DND-41 (cell line): ENCODE data around the gene NT5DC3.

Source experiments
- ATAC-seq: fragments of 200-7000 bp; cut with Tn5 transposase; 3 replicates; pipeline ENCODE4 v1.9.1; 2021; ENCODE audit warnings: low read depth; ENCODE audit not compliant: insufficient read depth
- DNase-seq: peaks from one replicate; pipeline ENCODE4 v3.0.0-alpha.2; 2020
- H2AFZ ChIP-seq: 2 replicates; pipeline ENCODE4 v1.6.0; 2012; ENCODE audit warnings: low read depth, low read length
- H3K27ac ChIP-seq: 2 replicates; pipeline ENCODE4 v1.5.1; 2012; ENCODE audit warnings: low read length, inconsistent platforms
- H3K27me3 ChIP-seq: fragments of 200-600 bp; sonication (generic); 2 replicates; pipeline ENCODE4 v1.6.0; 2012; ENCODE audit warnings: low read length, mild to moderate bottlenecking, inconsistent platforms; ENCODE audit not compliant: insufficient read depth, poor library complexity
- H3K36me3 ChIP-seq: 2 replicates; pipeline ENCODE4 v1.5.1; 2012; ENCODE audit warnings: low read length, inconsistent platforms; ENCODE audit not compliant: insufficient read depth
- H3K4me1 ChIP-seq: 2 replicates; pipeline ENCODE4 v1.5.1; 2012; ENCODE audit warnings: mild to moderate bottlenecking, low read length; ENCODE audit not compliant: insufficient read depth
- H3K4me2 ChIP-seq: 2 replicates; pipeline ENCODE4 v1.6.0; 2012; ENCODE audit warnings: mild to moderate bottlenecking, moderate library complexity, low read length, inconsistent platforms; ENCODE audit not compliant: insufficient read depth
- H3K4me3 ChIP-seq, 2 experiments: fragments of 200-600 bp in 1 of 2; shearing (Covaris generic) in 1 of 2; 2 replicates each; pipeline ENCODE4 v1.5.1; 2012 to 2016; ENCODE audit warnings: inconsistent platforms in 2 of 2, low read length in 2 of 2, mild to moderate bottlenecking in 2 of 2, low read depth in 1 of 2, moderate library complexity in 1 of 2
- H3K79me2 ChIP-seq: 2 replicates; pipeline ENCODE4 v1.6.0; 2012; ENCODE audit warnings: low read length, inconsistent platforms; ENCODE audit not compliant: insufficient read depth
- H3K9ac ChIP-seq: 2 replicates; pipeline ENCODE4 v1.6.0; 2012; ENCODE audit warnings: low read depth, mild to moderate bottlenecking, inconsistent platforms, low read length, moderate library complexity
- H3K9me3 ChIP-seq: 2 replicates; pipeline ENCODE4 v1.5.1; 2012; ENCODE audit warnings: low read length, moderate library complexity, mild to moderate bottlenecking, inconsistent platforms; ENCODE audit not compliant: insufficient read depth, severe bottlenecking
- H4K20me1 ChIP-seq: 2 replicates; pipeline ENCODE4 v1.6.0; 2012; ENCODE audit warnings: low read length; ENCODE audit not compliant: insufficient read depth
- EZH2 ChIP-seq: IDR thresholded peaks from 3 replicates; pipeline ENCODE4 v1.6.1; 2012; ENCODE audit warnings: borderline replicate concordance, low read depth, mild to moderate bottlenecking, moderate library complexity, low read length, inconsistent platforms; ENCODE audit not compliant: severe bottlenecking
- TF ChIP-seq, protein P1 (sequence below): IDR thresholded peaks from 2 replicates; pipeline ENCODE4 v1.5.1; 2012; ENCODE audit warnings: borderline replicate concordance, low read length, moderate library complexity, mild to moderate bottlenecking; ENCODE audit not compliant: poor library complexity, severe bottlenecking; ENCODE audit errors: extremely low read depth

The NT5DC3 gene

DNA sequence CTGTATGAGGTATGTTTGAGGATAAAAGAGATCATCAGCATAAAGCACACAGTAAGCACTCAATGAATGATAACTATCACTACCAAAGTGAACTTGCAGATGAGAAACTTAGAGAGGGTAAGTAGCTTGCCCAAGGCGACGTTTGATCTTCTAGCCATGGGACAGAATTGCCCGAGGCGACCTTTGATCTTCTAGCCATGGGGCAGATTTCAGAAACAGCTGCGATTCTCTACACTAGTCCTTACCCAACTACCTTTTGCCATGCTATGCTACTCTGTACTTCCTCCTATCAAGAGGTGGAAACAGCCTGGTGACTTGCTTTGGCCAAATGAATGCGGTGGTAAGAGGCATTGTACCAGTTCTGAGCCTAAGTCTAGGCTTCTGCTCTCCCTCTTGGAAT is 23.7 kb upstream of the NT5DC3 start:
- peaks cover 13% of the 10 kb centered on the region for H3K27me3 ChIP-seq
- H3K27ac ChIP-seq: no peak overlapping the region
- DNase-seq: no peak
- ATAC-seq: no peak
- no peak overlapping the region for H3K4me2 ChIP-seq
- H2AFZ ChIP-seq: no peak overlapping the region
- H4K20me1 ChIP-seq: 0 out of 2 replicates have a peak, but pooled peaks cover 3% of the 10 kb centered on the region
- no peaks in the 10 kb centered on the region for H3K36me3 ChIP-seq
- TF ChIP-seq, protein P1, sequence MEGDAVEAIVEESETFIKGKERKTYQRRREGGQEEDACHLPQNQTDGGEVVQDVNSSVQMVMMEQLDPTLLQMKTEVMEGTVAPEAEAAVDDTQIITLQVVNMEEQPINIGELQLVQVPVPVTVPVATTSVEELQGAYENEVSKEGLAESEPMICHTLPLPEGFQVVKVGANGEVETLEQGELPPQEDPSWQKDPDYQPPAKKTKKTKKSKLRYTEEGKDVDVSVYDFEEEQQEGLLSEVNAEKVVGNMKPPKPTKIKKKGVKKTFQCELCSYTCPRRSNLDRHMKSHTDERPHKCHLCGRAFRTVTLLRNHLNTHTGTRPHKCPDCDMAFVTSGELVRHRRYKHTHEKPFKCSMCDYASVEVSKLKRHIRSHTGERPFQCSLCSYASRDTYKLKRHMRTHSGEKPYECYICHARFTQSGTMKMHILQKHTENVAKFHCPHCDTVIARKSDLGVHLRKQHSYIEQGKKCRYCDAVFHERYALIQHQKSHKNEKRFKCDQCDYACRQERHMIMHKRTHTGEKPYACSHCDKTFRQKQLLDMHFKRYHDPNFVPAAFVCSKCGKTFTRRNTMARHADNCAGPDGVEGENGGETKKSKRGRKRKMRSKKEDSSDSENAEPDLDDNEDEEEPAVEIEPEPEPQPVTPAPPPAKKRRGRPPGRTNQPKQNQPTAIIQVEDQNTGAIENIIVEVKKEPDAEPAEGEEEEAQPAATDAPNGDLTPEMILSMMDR: no peak
- no peak for TF ChIP-seq EZH2
- no peak overlapping the region for H3K9ac ChIP-seq
- no peaks in the 10 kb centered on the region for H3K9me3 ChIP-seq
- no peaks in the 10 kb centered on the region for H3K4me1 ChIP-seq
- no peaks in the 10 kb centered on the region for H3K79me2 ChIP-seq
- no peak overlapping the region for H3K4me3 ChIP-seq

DNA sequence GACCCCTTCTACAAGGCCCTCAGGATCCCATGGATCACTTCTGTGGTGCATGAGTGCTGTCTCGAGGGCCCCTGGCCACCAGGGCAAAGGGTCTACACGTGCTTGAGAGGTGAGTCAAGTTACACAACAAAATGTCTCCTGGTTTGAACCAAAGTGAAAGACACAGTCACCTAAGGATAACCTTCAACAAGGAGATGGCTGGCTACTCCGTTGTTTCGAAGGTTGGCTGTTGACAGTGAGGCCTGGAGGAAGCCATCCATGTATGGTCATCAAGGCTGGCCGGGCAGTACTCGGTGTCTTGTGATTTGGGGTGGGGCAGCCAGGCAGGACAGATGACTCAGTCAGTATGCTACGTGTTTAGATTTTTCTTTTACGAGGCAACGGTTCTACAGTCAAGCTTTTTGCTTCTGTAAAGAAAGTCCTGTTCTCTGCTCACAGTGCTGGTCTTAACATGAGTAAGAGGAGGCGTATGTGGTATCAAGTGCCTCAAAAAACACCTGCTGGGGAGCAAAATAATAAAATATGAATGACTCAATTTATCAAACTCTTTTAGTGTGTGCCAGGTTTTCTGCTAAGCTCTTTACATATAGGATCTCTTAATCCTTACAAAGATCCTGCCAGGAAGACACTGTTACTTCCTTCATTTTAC is 18.0 kb upstream of the NT5DC3 start:
- Histone ChIP-seq H3K36me3 (no peaks in the 10 kb centered on the region), H2AFZ (no peak overlapping the region), H3K79me2 (no peaks in the 10 kb centered on the region), H3K9me3 (no peaks in the 10 kb centered on the region), H4K20me1 (no peaks in the 10 kb centered on the region), H3K4me2 (no peak overlapping the region), H3K4me1 (no peaks in the 10 kb centered on the region), H3K9ac (no peak overlapping the region), H3K4me3 (no peak overlapping the region), H3K27me3 (peaks cover 17% of the 10 kb centered on the region), H3K27ac (no peak overlapping the region)
- TF ChIP-seq, protein P1: no peak
- no peak for TF ChIP-seq EZH2
- no peak for ATAC-seq
- DNase-seq: no peak

DNA sequence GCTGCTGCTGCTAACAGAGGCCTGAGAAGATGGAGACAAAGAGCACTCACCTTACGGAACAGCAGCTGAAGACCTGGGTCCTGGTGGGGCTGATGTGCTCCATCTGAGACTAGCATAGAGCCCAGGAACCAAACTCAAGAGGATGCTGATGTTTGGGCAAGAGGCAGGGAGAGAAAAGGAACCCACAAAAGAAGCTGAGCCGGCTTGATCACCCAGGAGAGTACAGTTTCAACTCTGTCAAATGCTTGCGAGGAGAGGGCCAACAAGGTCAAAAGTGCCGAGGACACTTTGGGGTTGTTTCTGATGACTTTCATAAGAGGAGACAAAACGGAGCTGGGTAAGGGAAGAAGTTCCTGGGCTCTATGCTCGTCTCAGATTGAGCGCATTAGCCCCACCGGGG is 17.3 kb upstream of the NT5DC3 start:
- Histone ChIP-seq H3K27ac (no peak overlapping the region), H2AFZ (no peak overlapping the region), H3K79me2 (no peaks in the 10 kb centered on the region), H3K4me2 (no peak overlapping the region), H3K27me3 (peaks cover 15% of the 10 kb centered on the region), H4K20me1 (no peaks in the 10 kb centered on the region), H3K4me1 (no peaks in the 10 kb centered on the region), H3K4me3 (no peak overlapping the region), H3K9ac (no peak overlapping the region), H3K36me3 (no peaks in the 10 kb centered on the region), H3K9me3 (no peaks in the 10 kb centered on the region)
- no peak for TF ChIP-seq EZH2
- TF ChIP-seq, protein P1: no peak
- DNase-seq (no peak), ATAC-seq (no peak)

DNA sequence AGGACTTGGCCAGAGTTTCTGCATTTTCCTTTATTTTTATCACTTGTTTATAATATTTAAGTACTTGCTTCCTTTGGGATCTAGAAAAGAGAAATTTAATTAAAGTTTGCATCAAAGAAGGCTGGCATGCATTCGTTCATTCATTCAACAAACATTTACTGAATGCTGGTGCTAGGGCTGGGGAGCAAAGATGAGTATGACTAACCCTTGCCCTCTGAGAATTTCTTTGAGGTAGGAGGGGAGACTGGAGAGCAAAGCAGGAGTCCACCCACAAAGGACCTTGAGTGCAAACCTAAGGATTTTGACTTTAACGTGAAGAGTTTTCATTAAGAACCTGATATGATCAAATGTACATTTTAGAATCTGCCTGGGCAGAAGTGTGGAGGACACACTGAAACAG is 16.1 kb upstream of the NT5DC3 start:
- Histone ChIP-seq H3K9me3 (no peaks in the 10 kb centered on the region), H3K9ac (no peak overlapping the region), H3K27ac (no peak overlapping the region), H3K4me1 (no peaks in the 10 kb centered on the region), H3K36me3 (no peaks in the 10 kb centered on the region), H3K27me3 (peaks cover 14% of the 10 kb centered on the region), H3K4me2 (no peak overlapping the region), H4K20me1 (no peaks in the 10 kb centered on the region), H2AFZ (no peak overlapping the region), H3K79me2 (no peaks in the 10 kb centered on the region), H3K4me3 (no peak overlapping the region)
- no peak for TF ChIP-seq EZH2
- TF ChIP-seq, protein P1: no peak
- no peak for DNase-seq
- no peak for ATAC-seq
